ENCODE data around the gene SUPT20HL1. TPM values are rescaled to one million over a fixed set of nuclear protein-coding genes. Genes with fewer than 3 reads are reported as not detected.
"Not testable (repeated sequence)": the region's sequence is repeated elsewhere in the genome, so short reads cannot be mapped to it uniquely, and the experiment has no call there.

The SUPT20HL1 gene
- total and polyA plus RNA-seq, 2 of the 4 experiments (the other 2 are of a cell fraction): not detected

DNA sequence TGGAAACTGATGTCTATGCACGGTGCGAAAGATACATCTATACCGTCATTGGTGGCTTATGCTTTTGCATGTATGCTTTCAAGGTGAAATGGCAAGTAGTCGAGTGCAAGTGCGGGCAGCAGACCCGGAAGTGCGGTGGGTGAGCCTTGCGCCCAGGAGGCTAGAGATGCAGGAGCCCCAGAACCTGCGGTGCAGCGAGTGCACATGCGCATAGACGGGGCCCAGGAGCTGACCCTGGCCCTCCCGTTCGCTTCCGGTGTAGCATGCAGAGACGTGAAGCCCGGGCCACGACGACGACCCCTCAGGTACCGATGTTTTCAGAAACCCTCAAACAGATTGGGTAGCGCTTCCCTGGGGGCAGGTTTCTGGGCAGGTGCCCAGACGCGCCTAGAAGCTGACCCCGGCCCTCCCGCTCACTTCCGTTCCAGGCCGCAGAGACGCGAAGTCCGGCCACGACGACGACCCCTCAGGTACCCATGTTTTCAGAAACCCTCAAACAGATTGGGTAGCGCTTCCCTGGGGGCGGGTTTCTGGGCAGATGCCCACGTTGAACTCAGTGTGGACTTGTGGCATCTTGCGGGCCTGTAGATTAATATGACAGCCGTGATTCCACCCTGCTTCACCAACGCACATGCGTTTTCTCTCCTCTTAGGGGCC is 1.8 kb downstream of the SUPT20HL1 start:
- DNase-seq; H3K4me3 ChIP-seq (ENCODE audit: insufficient read depth, low read depth, low read length); H2BK5ac ChIP-seq (ENCODE audit: low read depth, low read length, poor library complexity, severe bottlenecking); H3K4me1 ChIP-seq (ENCODE audit: control insufficient read depth, insufficient read depth, low read length); H3K27ac ChIP-seq (ENCODE audit: insufficient read depth, low read length); H3K4me2 ChIP-seq (ENCODE audit: low read depth, low read length); in situ Hi-C loops (cut with MboI; ENCODE audit: low sequenced_read_pairs); H4K5ac ChIP-seq (ENCODE audit: low read depth, low read length); BruUV-seq (replicated peaks); dilution Hi-C loops (cut with HindIII; ENCODE audit: low sequenced_read_pairs, unreplicated experiment); H3K18ac ChIP-seq (ENCODE audit: low read depth, low read length); H2BK15ac ChIP-seq (ENCODE audit: low read depth, low read length); H3K79me1 ChIP-seq (ENCODE audit: low read depth in 1 of 2, low read length in 2 of 2); H3K23ac ChIP-seq (ENCODE audit: low read depth, low read length); H3K27me3 ChIP-seq (ENCODE audit: control insufficient read depth, insufficient read depth, low read length); H2AK9ac ChIP-seq (replicated peaks; ENCODE audit: low read depth, low read length, poor library complexity); H3K9ac ChIP-seq (ENCODE audit: low read depth, low read length); H3K36me3 ChIP-seq (ENCODE audit: control insufficient read depth, insufficient read depth, low read length); H4K8ac ChIP-seq (ENCODE audit: low read depth in 2 of 2, low read length in 2 of 2); H3K56ac ChIP-seq (ENCODE audit: extremely low read depth, insufficient read depth, low read length); POLR2A ChIA-PET (ENCODE audit: unreplicated experiment); H4K91ac ChIP-seq (ENCODE audit: insufficient read depth, low read depth, low read length); H2BK120ac ChIP-seq (ENCODE audit: low read depth, low read length); H2BK20ac ChIP-seq (ENCODE audit: low read depth, low read length); ATAC-seq (ENCODE audit: low read depth); H3K4ac ChIP-seq (ENCODE audit: low read depth, low read length); intact Hi-C loops (cut with micrococcal nuclease); CTCF ChIA-PET; H4K20me1 ChIP-seq (ENCODE audit: insufficient read depth, low read length); H2AFZ ChIP-seq (replicated peaks; ENCODE audit: low read length, poor library complexity); H3K14ac ChIP-seq (replicated peaks; ENCODE audit: low read depth, low read length); H2AK5ac ChIP-seq (ENCODE audit: low read depth, low read length); H3K9me3 ChIP-seq (ENCODE audit: control insufficient read depth, insufficient read depth, low read length); H3K9me1 ChIP-seq (ENCODE audit: insufficient read depth, low read length): not testable (repeated sequence)
- WGBS, 2 experiments (ENCODE audit: extremely low coverage in 2 of 2, insufficient read length in 1 of 2): 86% methylated on average over 10 of the region's 41 CpGs; no CpG with 5 or more reads in 1 of the 2 experiments

DNA sequence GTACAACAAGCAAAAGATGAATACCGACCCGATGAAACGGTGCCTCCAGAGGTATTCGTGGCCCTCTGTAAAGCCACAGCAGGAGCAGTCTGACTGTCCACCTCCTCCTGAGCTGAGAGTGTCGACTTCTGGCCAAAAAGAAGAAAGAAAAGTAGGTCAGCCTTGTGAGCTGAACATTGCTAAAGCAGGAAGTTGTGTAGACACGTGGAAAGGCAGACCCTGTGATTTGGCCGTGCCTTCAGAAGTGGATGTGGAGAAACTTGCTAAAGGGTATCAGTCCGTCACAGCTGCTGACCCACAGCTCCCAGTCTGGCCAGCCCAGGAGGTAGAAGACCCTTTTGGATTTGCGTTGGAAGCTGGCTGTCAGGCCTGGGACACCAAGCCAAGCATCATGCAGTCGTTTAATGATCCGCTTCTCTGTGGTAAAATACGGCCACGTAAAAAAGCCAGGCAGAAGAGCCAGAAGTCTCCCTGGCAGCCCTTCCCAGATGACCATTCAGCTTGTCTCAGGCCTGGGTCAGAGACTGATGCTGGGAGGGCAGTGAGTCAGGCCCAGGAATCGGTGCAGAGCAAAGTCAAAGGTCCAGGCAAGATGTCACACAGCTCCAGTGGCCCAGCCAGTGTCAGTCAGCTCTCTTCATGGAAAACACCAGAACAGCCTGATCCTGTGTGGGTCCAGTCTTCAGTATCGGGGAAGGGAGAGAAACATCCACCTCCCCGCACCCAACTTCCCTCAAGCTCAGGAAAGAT is 3.2 kb downstream of the SUPT20HL1 start:
- H3K14ac ChIP-seq (replicated peaks; ENCODE audit: low read depth, low read length); H3K79me1 ChIP-seq (ENCODE audit: low read depth in 1 of 2, low read length in 2 of 2); intact Hi-C loops (cut with micrococcal nuclease); BruUV-seq (replicated peaks); H2BK20ac ChIP-seq (ENCODE audit: low read depth, low read length); H3K4ac ChIP-seq (ENCODE audit: low read depth, low read length); H4K91ac ChIP-seq (ENCODE audit: insufficient read depth, low read depth, low read length); DNase-seq; POLR2A ChIA-PET (ENCODE audit: unreplicated experiment); H2AK5ac ChIP-seq (ENCODE audit: low read depth, low read length); H3K27me3 ChIP-seq (ENCODE audit: control insufficient read depth, insufficient read depth, low read length); H2AFZ ChIP-seq (replicated peaks; ENCODE audit: low read length, poor library complexity); H2BK5ac ChIP-seq (ENCODE audit: low read depth, low read length, poor library complexity, severe bottlenecking); ATAC-seq (ENCODE audit: low read depth); H4K5ac ChIP-seq (ENCODE audit: low read depth, low read length); H3K9me1 ChIP-seq (ENCODE audit: insufficient read depth, low read length); CTCF ChIA-PET; H3K18ac ChIP-seq (ENCODE audit: low read depth, low read length); H3K23ac ChIP-seq (ENCODE audit: low read depth, low read length); H3K27ac ChIP-seq (ENCODE audit: insufficient read depth, low read length); H3K4me2 ChIP-seq (ENCODE audit: low read depth, low read length); H3K9ac ChIP-seq (ENCODE audit: low read depth, low read length); H4K8ac ChIP-seq (ENCODE audit: low read depth in 2 of 2, low read length in 2 of 2); H4K20me1 ChIP-seq (ENCODE audit: insufficient read depth, low read length); dilution Hi-C loops (cut with HindIII; ENCODE audit: low sequenced_read_pairs, unreplicated experiment); H2AK9ac ChIP-seq (replicated peaks; ENCODE audit: low read depth, low read length, poor library complexity); H2BK15ac ChIP-seq (ENCODE audit: low read depth, low read length); H3K9me3 ChIP-seq (ENCODE audit: control insufficient read depth, insufficient read depth, low read length); H3K4me1 ChIP-seq (ENCODE audit: control insufficient read depth, insufficient read depth, low read length); in situ Hi-C loops (cut with MboI; ENCODE audit: low sequenced_read_pairs); H3K36me3 ChIP-seq (ENCODE audit: control insufficient read depth, insufficient read depth, low read length); H3K4me3 ChIP-seq (ENCODE audit: insufficient read depth, low read depth, low read length); H3K56ac ChIP-seq (ENCODE audit: extremely low read depth, insufficient read depth, low read length); H2BK120ac ChIP-seq (ENCODE audit: low read depth, low read length): not testable (repeated sequence)
- no CpG with 5 or more reads among the region's 16 CpGs for WGBS, 2 experiments (ENCODE audit: extremely low coverage in 2 of 2, insufficient read length in 1 of 2)

All from IMR-90 (cell line).